NT2/D1 (cell line): ENCODE data around the gene C2orf42.
"Not testable (repeated sequence)": the region's sequence is repeated elsewhere in the genome, so short reads cannot be mapped to it uniquely, and the experiment has no call there.

Experiments used
- SUZ12 ChIP-seq: IDR thresholded peaks from 2 replicates; pipeline ENCODE4 v1.6.1; 2011; ENCODE audit not compliant: insufficient read length, insufficient read depth; ENCODE audit errors: extremely low read depth
- YY1 ChIP-seq: IDR thresholded peaks from 2 replicates; pipeline ENCODE4 v1.6.1; 2011; ENCODE audit not compliant: insufficient read length, insufficient read depth

DNA sequence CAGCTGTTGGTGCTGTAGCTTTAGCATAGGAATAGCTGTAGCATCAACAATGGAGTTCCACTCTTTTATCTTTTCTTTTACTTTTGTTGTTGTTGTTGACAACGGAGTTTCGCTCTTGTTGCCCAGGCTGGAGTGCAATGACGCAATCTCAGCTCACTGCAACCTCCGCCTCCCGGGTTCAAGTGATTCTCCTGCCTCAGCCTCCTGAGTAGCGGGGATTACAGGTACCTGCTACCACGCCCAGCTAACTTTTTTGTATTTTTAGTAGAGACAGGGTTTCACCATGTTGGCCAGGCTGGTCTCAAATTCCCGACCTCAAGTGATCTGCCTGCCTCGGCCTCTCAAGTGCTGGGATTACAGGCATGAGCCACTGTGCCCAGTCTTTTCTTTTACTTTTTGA lies 3.6 kb downstream of the C2orf42 start:
- not testable (repeated sequence) for TF ChIP-seq YY1, SUZ12
